GM18526 (cell line): ENCODE measurements around the gene OR13F1.

ENCODE experiments used
- POLR2A ChIP-seq: IDR thresholded peaks from 3 replicates; pipeline ENCODE4 v1.6.1; 2011; ENCODE audit not compliant: insufficient read length; ENCODE audit errors: extremely low read depth

Gene OR13F1

GRCh38 chr9:104503963-104504362 lies at the start of gene OR13F1:
Gene OR13F1 (plus strand): TSS chr9:104504263. CDS start chr9:104504263, 0 bp downstream.
- TF ChIP-seq POLR2A: no peak

GRCh38 chr9:104456831-104457230 lies 47.2 kb upstream of the OR13F1 start:
- TF ChIP-seq POLR2A: no peak

- no peak for TF ChIP-seq POLR2A
Observed at GRCh38 chr9:104463864-104464263, 40.2 kb upstream of the OR13F1 start.

- no peak for TF ChIP-seq POLR2A
Observed at GRCh38 chr9:104468261-104468660, 35.8 kb upstream of the OR13F1 start.

- TF ChIP-seq POLR2A: no peak
Observed at GRCh38 chr9:104482921-104483570, 21.0 kb upstream of the OR13F1 start.

GRCh38 chr9:104485014-104485413 lies 19.0 kb upstream of the OR13F1 start:
- no peak for TF ChIP-seq POLR2A

GRCh38 chr9:104494808-104495207 lies 9.3 kb upstream of the OR13F1 start:
- no peak for TF ChIP-seq POLR2A

- TF ChIP-seq POLR2A: no peak
Observed at GRCh38 chr9:104503440-104503839, 623 bp upstream of the OR13F1 start.

- no peak for TF ChIP-seq POLR2A
Observed at GRCh38 chr9:104506565-104506964, 2.5 kb downstream of the OR13F1 start.

GRCh38 chr9:104514901-104515300 lies 10.8 kb downstream of the OR13F1 start:
- TF ChIP-seq POLR2A: no peak

GRCh38 chr9:104527109-104527508 lies 23.0 kb downstream of the OR13F1 start, which contains the start of gene OR13C4:
Gene OR13C4 (minus strand): TSS chr9:104527209. CDS start chr9:104527209, 0 bp downstream.
- no peak for TF ChIP-seq POLR2A

- no peak for TF ChIP-seq POLR2A
Observed at GRCh38 chr9:104536756-104537155, 32.7 kb downstream of the OR13F1 start, which contains the start of gene OR13C3. Gene OR13C3 (minus strand): TSS chr9:104536856. CDS start chr9:104536723, 133 bp downstream.

GRCh38 chr9:104539275-104539674 lies 35.2 kb downstream of the OR13F1 start:
- TF ChIP-seq POLR2A: no peak

GRCh38 chr9:104544644-104545043 lies 40.6 kb downstream of the OR13F1 start:
- no peak for TF ChIP-seq POLR2A

- TF ChIP-seq POLR2A: no peak
Observed at GRCh38 chr9:104553261-104553660, 49.2 kb downstream of the OR13F1 start.
